HL-60/S4 (cell line): ENCODE data around the gene OR10G7.

Experiments
- in situ Hi-C: fragments of 300-500 bp; cut with MboI; formaldehyde crosslinking; loops from 2 replicates; pipeline ENCODE4 v1.14.3; 2022; ENCODE audit warnings: low sequenced_read_pairs

Gene OR10G7, protein sequence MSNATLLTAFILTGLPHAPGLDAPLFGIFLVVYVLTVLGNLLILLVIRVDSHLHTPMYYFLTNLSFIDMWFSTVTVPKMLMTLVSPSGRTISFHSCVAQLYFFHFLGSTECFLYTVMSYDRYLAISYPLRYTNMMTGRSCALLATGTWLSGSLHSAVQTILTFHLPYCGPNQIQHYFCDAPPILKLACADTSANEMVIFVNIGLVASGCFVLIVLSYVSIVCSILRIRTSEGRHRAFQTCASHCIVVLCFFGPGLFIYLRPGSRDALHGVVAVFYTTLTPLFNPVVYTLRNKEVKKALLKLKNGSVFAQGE

DNA sequence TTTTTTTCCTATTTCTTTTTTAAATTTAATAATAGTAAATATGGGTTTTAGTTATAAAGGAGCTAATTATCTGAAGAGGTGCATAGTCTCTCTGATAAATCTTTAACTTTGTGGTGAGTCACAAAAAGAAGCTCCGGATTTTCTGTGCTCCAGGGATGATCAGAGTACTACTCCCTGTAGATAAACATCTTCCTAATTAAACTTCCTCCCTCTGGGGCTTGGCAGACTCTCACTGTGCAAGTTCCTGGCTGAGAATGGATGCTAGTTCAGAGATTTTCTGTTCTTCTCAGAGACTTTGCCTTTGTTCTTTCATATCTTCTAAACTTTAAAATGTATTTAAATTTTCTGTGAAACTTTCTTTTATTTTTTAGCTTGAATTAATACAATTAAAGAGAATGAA is at the start of gene OR10G7:
OR10G7 (minus strand) TSS at position 72 of the 400 bp plus-strand sequence. CDS start 2,324 bp downstream, outside the sequence.
- in situ Hi-C loops, result no loop called here

GRCh38 chr11:124085997-124086846 is 45.1 kb upstream of the OR10G7 start:
- in situ Hi-C loops, result no loop called here

- in situ Hi-C loops, result no loop called here
Measured at GRCh38 chr11:124085583-124085982, 44.5 kb upstream of the OR10G7 start.

- in situ Hi-C loops, result no loop called here
Measured at GRCh38 chr11:124082371-124082770, 41.2 kb upstream of the OR10G7 start.

DNA sequence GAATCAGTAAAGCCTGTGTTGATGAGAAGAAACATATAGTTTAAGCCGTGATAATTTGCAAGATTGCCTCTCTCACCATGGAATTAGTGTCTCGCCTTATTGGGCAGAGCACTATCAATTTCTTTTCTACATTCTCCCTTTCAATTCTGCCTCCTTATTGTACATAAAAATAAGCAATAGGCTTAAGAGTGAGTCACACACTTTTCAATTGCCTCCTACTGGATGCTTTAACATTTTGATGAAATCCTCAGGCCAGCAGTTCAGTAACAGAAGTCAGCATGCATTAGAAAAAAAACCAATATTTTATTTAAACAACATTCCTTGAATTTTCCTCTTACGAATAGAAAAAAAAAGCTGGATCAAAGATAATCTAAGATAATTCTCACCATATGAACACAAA is 40.4 kb upstream of the OR10G7 start:
- in situ Hi-C loops, result no loop called here

- in situ Hi-C loops, result no loop called here
Measured at GRCh38 chr11:124080327-124081001, 39.3 kb upstream of the OR10G7 start.

DNA sequence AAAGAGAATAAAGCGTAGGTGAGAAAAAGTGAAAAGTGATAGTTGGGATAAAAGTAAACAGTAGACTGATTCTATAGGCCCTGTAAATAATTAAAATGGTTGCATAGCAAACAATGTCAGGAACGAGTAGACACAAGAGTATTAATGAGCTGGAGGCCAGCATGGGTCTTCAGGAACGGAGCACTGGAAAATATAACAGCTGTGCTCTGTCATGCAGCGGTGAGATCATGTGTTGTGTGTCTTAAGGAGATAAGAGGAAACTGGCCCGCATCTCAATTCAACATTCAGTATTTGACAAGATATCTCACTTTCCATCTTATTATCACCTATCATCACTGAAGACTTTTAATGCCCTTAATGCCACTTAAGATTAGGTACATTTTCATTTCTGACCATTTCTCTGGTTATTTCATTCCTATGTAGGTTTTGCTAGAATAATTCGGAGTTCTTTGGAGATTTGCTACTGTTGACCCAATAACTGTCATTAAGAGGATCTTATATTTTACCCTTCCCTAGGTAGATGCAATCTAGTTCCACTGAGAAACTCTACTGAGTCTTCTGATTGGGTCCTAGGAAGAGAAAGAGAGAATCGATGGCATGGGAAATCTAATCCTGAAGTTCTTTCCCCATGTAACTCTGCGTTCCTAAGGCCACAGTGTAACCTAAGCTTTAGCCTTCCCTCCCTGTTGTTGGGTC is 38.7 kb upstream of the OR10G7 start:
- in situ Hi-C loops, result no loop called here

GRCh38 chr11:124078591-124078990 is 37.5 kb upstream of the OR10G7 start:
- in situ Hi-C loops, result no loop called here

DNA sequence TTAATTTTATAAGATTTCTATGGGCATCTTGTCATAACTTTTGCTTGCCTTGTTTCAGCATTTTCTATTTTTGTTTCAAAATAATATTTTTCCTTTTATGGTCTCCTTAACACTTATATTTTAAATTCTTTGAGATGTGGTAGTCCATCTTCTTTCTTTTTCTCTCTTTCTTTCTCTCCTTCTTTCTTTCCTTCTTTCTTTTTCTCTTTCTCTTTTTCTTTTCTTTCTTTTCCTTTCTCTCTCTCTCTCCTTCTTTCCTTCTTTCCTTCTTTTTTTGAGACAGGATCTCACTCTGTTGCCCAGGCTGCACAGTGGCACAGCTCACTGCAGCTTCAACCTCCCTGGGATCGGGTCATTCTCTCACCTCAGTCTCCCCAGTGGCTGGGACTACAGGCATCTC is 36.1 kb upstream of the OR10G7 start:
- in situ Hi-C loops, result no loop called here

DNA sequence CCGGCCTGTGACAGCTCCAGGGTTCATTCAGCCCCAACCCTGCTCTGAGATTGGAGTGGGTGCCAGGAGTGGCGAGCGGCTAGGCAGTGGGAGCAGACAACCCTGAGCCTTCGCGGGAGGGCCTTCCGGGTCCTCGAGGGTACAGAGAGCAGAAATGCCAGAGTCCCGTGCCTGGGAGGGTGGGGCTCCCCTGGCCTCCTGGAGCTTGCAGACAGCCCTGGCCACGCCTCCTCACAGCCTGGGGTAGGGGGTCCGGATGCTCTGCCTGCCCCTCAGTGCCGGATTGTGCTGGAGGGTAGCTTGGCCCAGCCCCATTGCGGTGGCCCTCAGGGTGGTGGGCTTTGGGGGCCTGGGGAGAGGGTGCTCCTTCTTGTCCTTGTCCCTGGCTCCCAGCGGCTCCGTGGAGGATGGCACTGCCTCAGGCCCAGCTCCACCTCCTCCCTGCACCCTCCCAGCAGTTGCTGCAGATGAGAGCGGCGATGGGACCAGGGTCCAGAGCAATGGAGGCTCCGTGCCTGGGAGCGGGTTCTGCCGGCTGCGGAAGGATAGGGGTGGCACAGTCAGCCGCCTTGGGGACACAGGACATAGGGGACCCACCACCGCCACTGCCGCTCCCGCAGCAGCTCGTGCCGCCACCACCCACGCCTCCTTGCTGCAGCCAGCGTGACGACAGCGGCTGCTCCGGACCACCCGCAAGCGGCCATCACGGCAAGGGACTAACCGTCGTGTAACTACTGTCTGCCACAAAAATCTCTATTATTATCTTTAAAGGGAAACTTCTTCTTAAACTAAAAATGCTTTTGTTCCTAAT is 34.9 kb upstream of the OR10G7 start:
- in situ Hi-C loops, result no loop called here

- in situ Hi-C loops, result no loop called here
Measured at GRCh38 chr11:124075492-124075840, 34.3 kb upstream of the OR10G7 start.

DNA sequence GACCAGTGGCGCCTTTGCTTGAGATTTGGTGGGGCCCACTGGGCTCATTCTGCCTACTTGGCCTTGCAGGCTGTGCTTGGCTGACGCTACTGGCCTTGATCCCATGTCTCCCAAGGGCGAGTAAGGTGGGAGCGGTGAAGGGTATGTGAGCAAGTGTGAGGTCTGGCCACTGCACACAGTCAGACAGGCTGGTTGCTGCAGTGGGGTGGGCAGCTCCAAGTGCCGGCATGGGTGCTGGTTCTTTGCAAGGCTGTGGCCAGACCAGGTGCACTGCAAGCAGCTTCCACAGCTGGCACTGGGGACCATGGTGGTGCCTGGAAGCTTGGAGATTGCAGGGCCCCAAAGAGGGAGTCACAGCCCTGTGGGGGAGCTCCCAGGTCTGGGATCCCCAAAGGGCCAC is 33.4 kb upstream of the OR10G7 start:
- in situ Hi-C loops, result loop anchor here (5.0 kb wide), 1 partner anchor 123 kb away; no protein-coding TSS in a partner anchor

DNA sequence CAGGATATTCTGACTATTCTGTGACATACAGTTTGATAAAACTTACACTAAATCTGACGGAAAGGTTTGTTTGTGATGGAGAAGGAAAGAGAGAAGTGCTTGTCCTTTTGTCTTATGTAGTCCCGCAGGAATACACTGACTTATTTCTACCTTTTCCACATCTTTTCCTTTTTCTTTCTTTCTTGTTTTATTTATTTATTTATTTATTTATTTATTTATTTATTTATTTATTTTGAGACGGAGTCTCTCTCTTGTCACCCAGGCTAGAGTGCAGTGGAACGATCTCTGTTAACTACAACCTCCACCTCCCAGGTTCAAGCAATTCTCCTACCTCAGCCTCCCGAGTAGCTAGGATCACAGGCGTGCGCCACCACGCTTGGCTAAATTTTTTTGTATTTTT is 31.0 kb upstream of the OR10G7 start:
- in situ Hi-C loops, result loop anchor here (5.0 kb wide), 1 partner anchor 125 kb away; no protein-coding TSS in a partner anchor

GRCh38 chr11:124071623-124071948 is 30.5 kb upstream of the OR10G7 start:
- in situ Hi-C loops, result loop anchor here (5.0 kb wide), 1 partner anchor 126 kb away; no protein-coding TSS in a partner anchor

- in situ Hi-C loops, result loop anchor here (5.0 kb wide), 1 partner anchor 126 kb away; no protein-coding TSS in a partner anchor
Measured at GRCh38 chr11:124070915-124071622, 29.9 kb upstream of the OR10G7 start.

GRCh38 chr11:124069429-124070401 is 28.6 kb upstream of the OR10G7 start:
- in situ Hi-C loops, result loop anchor here (5.0 kb wide), 1 partner anchor 128 kb away; no protein-coding TSS in a partner anchor

DNA sequence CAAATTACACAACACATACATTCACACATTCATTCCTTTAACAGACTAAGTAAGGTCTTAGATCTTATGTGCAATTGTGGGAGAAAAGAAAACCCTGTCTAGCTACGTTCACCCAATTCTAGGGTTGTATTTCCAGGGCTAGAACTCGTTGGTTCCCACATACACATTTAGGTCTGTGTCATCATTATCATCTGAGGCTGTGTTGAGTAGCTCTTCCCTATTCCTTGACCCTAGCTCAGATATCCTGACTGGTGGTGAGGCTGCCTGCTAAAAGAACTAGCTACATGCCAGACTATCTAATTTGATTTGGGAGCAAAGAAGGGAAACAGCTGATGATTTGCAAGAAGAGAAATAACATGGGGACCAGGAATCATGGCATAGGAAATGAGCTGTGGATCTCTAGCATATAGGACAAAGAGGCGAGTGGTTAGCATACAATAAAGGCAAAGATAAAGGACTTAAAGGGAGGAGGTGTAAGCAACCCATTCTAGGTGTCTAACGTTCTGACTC is 27.5 kb upstream of the OR10G7 start:
- in situ Hi-C loops, result no loop called here

GRCh38 chr11:124052966-124053365 is 11.8 kb upstream of the OR10G7 start:
- in situ Hi-C loops, result no loop called here
